KOPT-K1 (cell line): ENCODE measurements around the gene CFAP77.

Experiments used
- H3K27ac ChIP-seq: fragments of 200-600 bp; sonication (generic); 2 replicates; pipeline ENCODE4 v1.5.1; 2016; ENCODE audit warnings: antibody characterized with exemption, mild to moderate bottlenecking, low read depth, low read length; ENCODE audit not compliant: poor library complexity, severe bottlenecking
- H3K36me3 ChIP-seq: fragments of 200-600 bp; sonication (generic); 2 replicates; pipeline ENCODE4 v1.5.1; 2017; ENCODE audit warnings: antibody characterized with exemption, mild to moderate bottlenecking, low read length, moderate library complexity; ENCODE audit not compliant: insufficient read depth
- H3K9me3 ChIP-seq: fragments of 200-600 bp; sonication (generic); 2 replicates; pipeline ENCODE4 v1.5.1; 2017; ENCODE audit warnings: antibody characterized with exemption, low read length, mild to moderate bottlenecking; ENCODE audit not compliant: insufficient read depth, poor library complexity, severe bottlenecking

Gene CFAP77

DNA sequence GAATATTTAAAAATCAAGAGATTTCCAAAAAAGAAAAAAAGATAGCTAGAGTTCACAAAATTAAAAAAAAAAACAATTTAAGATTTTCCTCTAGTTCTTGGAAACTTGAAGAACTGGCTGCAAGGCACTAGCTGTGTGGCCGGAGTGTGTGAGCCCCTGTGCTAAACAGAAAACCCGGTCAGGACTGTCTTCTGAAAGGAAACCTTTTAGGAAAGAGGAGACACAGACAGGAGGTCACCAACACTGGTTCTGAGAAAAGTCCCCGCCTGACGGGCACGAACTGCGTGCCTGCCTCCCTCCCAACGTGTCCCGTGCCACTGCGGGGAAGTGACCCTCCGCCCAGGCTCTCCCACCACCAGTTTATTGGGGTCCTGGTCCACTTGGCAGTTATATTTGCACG, 18.6 kb upstream of the CFAP77 start:
- H3K27ac ChIP-seq = no peak overlapping the region
- H3K36me3 ChIP-seq = peaks cover 97% of the 10 kb centered on the region
- no peaks in the 10 kb centered on the region for H3K9me3 ChIP-seq

DNA sequence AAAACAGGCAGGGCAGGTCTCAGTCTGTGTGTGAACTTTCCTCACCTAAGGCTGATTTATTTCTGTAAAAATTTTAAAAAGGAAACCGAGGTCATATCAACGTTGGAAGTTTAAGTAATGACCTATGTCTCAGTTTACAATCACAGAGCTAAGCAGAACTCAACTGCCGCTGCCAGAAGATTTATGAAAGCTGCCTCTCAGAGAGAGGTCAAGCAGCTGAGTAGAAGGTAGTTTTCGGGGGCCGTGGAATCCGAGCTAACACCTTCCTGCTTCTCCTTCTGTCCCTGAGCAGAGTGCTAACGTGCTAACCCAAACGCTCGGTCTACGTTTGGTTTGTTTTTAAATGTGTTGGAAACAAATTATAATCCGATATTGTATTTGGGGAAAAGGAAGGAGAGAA, 14.5 kb upstream of the CFAP77 start:
- H3K36me3 ChIP-seq = peaks cover 96% of the 10 kb centered on the region
- H3K9me3 ChIP-seq = no peaks in the 10 kb centered on the region
- no peak overlapping the region for H3K27ac ChIP-seq

DNA sequence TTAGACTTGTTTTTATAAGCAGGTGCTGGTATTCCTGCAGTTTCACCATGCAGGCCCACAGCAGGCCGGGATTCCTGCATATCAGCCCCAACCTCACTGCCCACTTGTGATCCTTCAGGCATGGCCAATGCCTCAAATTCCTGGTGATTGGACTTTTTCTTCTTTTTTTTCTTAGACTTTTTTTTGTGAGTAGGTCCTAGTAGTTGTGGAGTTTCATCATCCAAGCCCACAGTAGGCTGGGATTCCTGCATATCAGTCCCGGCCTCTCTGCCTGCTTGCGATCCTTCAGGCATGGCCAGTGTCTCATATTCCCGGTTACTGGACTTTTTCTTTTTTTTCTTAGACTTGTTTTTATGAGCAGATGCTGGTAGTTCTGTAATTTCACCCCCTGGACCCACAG, 8.2 kb upstream of the CFAP77 start:
- H3K27ac ChIP-seq = peak overlapping the region; percentile 95
- H3K9me3 ChIP-seq = no peaks in the 10 kb centered on the region
- peaks cover 69% of the 10 kb centered on the region for H3K36me3 ChIP-seq

GRCh38 chr9:132404228-132404881, 5.7 kb upstream of the CFAP77 start:
- peaks cover 44% of the 10 kb centered on the region for H3K36me3 ChIP-seq
- H3K9me3 ChIP-seq = no peaks in the 10 kb centered on the region
- peak overlapping the region; percentile 95 for H3K27ac ChIP-seq

DNA sequence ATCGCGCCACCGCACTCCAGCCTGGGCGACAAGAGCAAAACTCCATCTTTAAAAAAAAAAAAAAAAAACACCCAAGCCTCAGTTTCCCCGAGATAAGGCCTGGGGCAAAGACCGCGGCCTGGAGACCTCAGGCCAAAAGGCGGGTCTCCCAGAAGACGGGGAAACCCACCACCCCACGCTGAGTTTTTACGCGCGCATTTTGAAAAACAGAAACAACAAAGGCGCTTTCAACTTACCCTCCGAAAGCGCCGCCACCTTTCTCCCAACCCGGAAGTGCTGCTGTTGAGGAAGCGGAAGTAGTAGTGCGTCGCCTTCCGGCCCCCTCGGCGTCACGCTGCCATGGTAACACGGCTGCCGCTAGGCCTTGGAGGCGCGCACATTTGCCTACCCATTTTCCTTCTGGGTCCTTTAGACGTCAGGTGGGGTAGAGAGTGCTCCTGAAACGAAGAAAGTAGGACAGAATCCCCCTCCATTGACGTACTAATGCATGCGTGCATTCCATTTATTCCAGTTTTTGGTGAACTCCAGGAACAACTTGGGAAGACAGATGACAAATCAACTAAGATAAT, 3.4 kb upstream of the CFAP77 start, which contains the start of gene TTF1:
TSS of gene TTF1 (minus strand) at position 287 of the 569 bp plus-strand sequence. CDS start 4,019 bp downstream, outside the sequence.
- H3K9me3 ChIP-seq = no peaks in the 10 kb centered on the region
- peak within 1 kb of the TSS; percentile 95 for H3K27ac ChIP-seq
- peaks cover 22% of the 10 kb centered on the region for H3K36me3 ChIP-seq

- Histone ChIP-seq H3K27ac (peak overlapping the region; percentile 95), H3K36me3 (peaks cover 16% of the 10 kb centered on the region), H3K9me3 (no peaks in the 10 kb centered on the region)
Observed at GRCh38 chr9:132407196-132407595, 2.8 kb upstream of the CFAP77 start.

GRCh38 chr9:132408521-132408920, 1.5 kb upstream of the CFAP77 start:
- Histone ChIP-seq H3K27ac (no peak overlapping the region), H3K9me3 (no peaks in the 10 kb centered on the region), H3K36me3 (peaks cover 3% of the 10 kb centered on the region; the same call in 1 of the 2 replicates)

GRCh38 chr9:132410642-132411041, 631 bp downstream of the CFAP77 start:
- Histone ChIP-seq H3K9me3 (no peaks in the 10 kb centered on the region), H3K36me3 (no peaks in the 10 kb centered on the region), H3K27ac (no peak overlapping the region)

- Histone ChIP-seq H3K9me3 (no peaks in the 10 kb centered on the region), H3K36me3 (no peaks in the 10 kb centered on the region), H3K27ac (no peak overlapping the region)
Observed at GRCh38 chr9:132411091-132411508, 1.1 kb downstream of the CFAP77 start.

DNA sequence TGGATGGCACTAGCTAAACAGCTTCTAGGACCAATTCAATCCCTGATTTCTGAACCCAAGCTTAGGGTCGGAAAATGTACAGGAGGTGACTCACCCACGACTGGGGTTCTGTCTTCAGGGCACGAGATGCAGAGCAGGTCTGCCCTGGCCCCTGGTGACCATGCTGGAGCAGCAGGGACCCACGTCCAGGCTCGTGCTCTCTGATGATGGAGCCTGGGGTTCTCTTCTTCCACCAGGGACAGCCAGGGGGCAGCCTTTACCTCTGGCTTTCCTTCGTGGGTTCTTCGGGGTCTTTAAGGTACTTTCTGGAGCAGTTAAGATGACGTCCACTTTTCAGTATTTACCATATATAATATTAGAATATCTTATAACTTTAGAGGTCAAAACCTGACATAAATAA, 2.1 kb downstream of the CFAP77 start:
- H3K36me3 ChIP-seq = no peaks in the 10 kb centered on the region
- no peaks in the 10 kb centered on the region for H3K9me3 ChIP-seq
- no peak overlapping the region for H3K27ac ChIP-seq

- Histone ChIP-seq H3K36me3 (no peaks in the 10 kb centered on the region), H3K9me3 (no peaks in the 10 kb centered on the region), H3K27ac (no peak overlapping the region)
Observed at GRCh38 chr9:132413926-132414325, 3.9 kb downstream of the CFAP77 start.

DNA sequence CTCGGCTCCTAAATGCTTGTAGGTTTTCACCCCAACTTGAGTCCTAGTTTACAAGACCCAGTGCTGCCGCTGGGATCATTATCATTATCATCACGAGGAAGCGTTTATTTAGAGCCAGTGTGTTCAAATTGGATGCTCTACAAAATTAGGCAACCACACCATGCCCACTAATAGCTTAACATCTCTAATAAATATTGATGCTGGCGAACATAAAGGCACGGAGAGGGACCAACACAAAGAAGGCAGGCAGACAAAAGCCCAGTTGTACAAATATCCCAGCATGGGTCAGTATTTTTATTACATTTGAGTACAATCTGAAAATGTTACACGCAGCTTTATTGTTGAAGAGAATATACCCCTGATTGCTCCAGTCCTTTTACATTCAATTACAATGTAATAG, 4.7 kb downstream of the CFAP77 start:
- H3K9me3 ChIP-seq = no peaks in the 10 kb centered on the region
- no peak overlapping the region for H3K27ac ChIP-seq
- no peaks in the 10 kb centered on the region for H3K36me3 ChIP-seq

- no peak overlapping the region for H3K27ac ChIP-seq
- no peaks in the 10 kb centered on the region for H3K36me3 ChIP-seq
- no peaks in the 10 kb centered on the region for H3K9me3 ChIP-seq
Observed at GRCh38 chr9:132415181-132415580, 5.2 kb downstream of the CFAP77 start.

GRCh38 chr9:132418726-132419363, 8.8 kb downstream of the CFAP77 start:
- Histone ChIP-seq H3K27ac (no peak overlapping the region), H3K9me3 (no peaks in the 10 kb centered on the region), H3K36me3 (no peaks in the 10 kb centered on the region)

- Histone ChIP-seq H3K27ac (no peak overlapping the region), H3K9me3 (no peaks in the 10 kb centered on the region), H3K36me3 (no peaks in the 10 kb centered on the region)
Observed at GRCh38 chr9:132422574-132422973, 12.6 kb downstream of the CFAP77 start.

- H3K36me3 ChIP-seq = no peaks in the 10 kb centered on the region
- H3K27ac ChIP-seq = no peak overlapping the region
- no peaks in the 10 kb centered on the region for H3K9me3 ChIP-seq
Observed at GRCh38 chr9:132423503-132423902, 13.5 kb downstream of the CFAP77 start.
